Testis (tissue), 3 donors: Measurements from ENCODE around the gene SEC24C. TPM values are rescaled to one million over a fixed set of nuclear protein-coding genes. Genes with fewer than 3 reads are reported as not detected.
"Not testable (repeated sequence)": the region's sequence is repeated elsewhere in the genome, so short reads cannot be mapped to it uniquely, and the experiment has no call there.

Source experiments
- DNase-seq: peaks from one replicate; pipeline ENCODE4 v3.0.0-alpha.2; 2019
- H3K27ac ChIP-seq, 2 donors: fragments of 200-600 bp; sonication (generic); one replicate each; pipeline ENCODE4 v1.5.1; 2019
- H3K27me3 ChIP-seq: fragments of 200-600 bp; sonication (generic); one replicate; pipeline ENCODE4 v1.5.1; 2019
- H3K36me3 ChIP-seq: fragments of 200-600 bp; sonication (generic); one replicate; pipeline ENCODE4 v1.5.1; 2017; ENCODE audit warnings: low read depth; ENCODE audit errors: missing control alignments
- H3K4me1 ChIP-seq: fragments of 200-600 bp; sonication (generic); one replicate; pipeline ENCODE4 v1.5.1; 2019
- H3K4me3 ChIP-seq, 2 donors: fragments of 200-600 bp; sonication (generic); one replicate each; pipeline ENCODE4 v1.5.1; 2017 to 2019
- H3K9me3 ChIP-seq: fragments of 200-600 bp; sonication (generic); one replicate; pipeline ENCODE4 v1.5.1; 2017
- POLR2A ChIP-seq: fragments of 450-650 bp; IDR thresholded peaks from one replicate; pipeline ENCODE4 v1.6.1; 2017; ENCODE audit warnings: antibody characterized with exemption, mild to moderate bottlenecking, moderate library complexity
- WGBS, 2 donors: methylation state at CpG; one replicate each; pipeline ENCODE4 v1.1.5; 2018; 5-methylcytosine and 5-hydroxymethylcytosine counted together
- intact Hi-C: fragments of 100-400 bp; cut with DNase I; formaldehyde crosslinking; loops from one replicate; pipeline ENCODE4 v1.15.1; 2023; ENCODE audit warnings: low total_unique reads
- polyA plus RNA-seq: library from polyadenylated mRNA; stranded (reverse); fragments of 350-450 nt; fragmentation: Illumina TruSeq; extraction: RNeasy Lipid Tissue Mini Kit (QIAGEN cat#74804); gene quantifications from one replicate; pipeline ENCODE4 v1.2.3, GENCODE V29; 2014; ENCODE audit warnings: low read depth, low replicate concordance; ENCODE audit not compliant: insufficient read depth
- total RNA-seq, 2 donors: library from RNA; depleted of rRNA; stranded (reverse); fragments of >200 nt; gene quantifications; one replicate each; pipeline ENCODE4 v1.2.3, GENCODE V29; 2016
- TF ChIP-seq, protein P1 (sequence below), 3 experiments: fragments of 450-650 bp in 2 of 3; fragments of 200-600 bp in 1 of 3; sonication (generic) in 1 of 3; IDR thresholded peaks; one replicate each; pipeline ENCODE4 v1.5.1; 2016 to 2019; ENCODE audit warnings: antibody characterized with exemption in 3 of 3, mild to moderate bottlenecking in 2 of 3, moderate library complexity in 1 of 3

SEC24C gene
- total and polyA plus RNA-seq, 3 donors from 2014 or later = 77.8 to 92.4 (median 82.0) TPM

DNA sequence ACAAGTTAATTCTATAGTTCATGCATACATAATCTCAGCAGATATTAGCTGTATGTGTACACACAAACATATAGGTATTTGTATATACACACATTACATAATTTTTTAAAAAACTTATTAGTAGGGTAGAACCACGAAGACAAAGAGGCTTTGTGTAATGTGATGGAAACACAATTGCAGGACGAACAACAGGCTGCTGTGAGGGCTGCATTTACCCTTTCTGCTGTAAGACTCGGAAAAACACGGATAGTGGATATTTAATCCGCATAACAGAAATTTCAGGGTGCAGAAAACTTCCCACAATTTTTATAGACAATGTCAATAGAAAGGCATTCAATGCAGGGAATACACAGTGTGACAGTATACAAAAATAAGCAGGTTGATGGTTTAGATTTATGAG lies 32.5 kb upstream of the SEC24C start:
- 87 to 93% methylated on average over 5 of the region's 5 CpGs for WGBS, 2 donors
- H3K27me3 ChIP-seq, intact Hi-C loops, H3K36me3 ChIP-seq, H3K27ac ChIP-seq, H3K4me3 ChIP-seq, H3K4me1 ChIP-seq, H3K9me3 ChIP-seq, DNase-seq: not testable (repeated sequence)

DNA sequence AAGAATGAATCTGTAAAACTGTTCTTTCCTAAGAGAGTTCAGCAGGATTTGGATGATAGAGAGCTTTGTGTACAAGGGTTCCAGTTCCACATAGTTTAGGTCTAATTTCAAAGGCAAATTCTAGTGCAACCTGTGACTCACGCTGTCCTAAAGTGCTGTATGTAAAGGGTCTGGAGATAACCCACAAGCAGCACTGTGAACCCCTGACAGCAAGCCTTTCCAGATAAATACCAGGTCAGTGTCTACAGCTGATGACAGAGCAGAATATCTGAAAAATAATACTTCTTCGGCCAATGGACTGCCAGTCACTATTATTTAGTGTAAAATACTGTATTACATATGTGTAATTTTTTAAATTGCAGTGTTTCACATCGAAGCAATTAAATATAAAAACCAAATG lies 30.3 kb upstream of the SEC24C start:
- H3K27me3 ChIP-seq, H3K36me3 ChIP-seq, H3K9me3 ChIP-seq, intact Hi-C loops, H3K4me3 ChIP-seq, H3K4me1 ChIP-seq, H3K27ac ChIP-seq, DNase-seq: not testable (repeated sequence)
- 87 to 93% methylated on average over 3 of the region's 3 CpGs for WGBS, 2 donors

DNA sequence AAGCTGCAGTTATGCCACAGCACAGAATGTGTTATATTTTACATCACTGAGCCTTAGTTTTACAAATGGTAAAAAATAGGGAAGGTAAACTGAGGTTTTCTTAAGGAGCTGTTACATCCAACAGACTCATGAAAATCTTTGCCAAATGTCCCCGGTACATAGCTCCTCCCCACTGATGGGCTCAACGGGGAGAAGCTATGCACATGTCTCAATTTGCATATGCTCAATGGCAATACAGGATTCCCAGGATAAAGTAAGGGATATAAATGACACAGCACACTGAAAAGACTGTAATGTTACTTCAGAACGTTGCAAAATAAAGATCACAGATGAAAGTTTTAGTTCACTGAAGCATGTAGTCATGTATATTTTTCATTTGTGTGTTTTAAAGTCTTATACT lies 29.7 kb upstream of the SEC24C start:
- intact Hi-C loops, H3K36me3 ChIP-seq: not testable (repeated sequence)

DNA sequence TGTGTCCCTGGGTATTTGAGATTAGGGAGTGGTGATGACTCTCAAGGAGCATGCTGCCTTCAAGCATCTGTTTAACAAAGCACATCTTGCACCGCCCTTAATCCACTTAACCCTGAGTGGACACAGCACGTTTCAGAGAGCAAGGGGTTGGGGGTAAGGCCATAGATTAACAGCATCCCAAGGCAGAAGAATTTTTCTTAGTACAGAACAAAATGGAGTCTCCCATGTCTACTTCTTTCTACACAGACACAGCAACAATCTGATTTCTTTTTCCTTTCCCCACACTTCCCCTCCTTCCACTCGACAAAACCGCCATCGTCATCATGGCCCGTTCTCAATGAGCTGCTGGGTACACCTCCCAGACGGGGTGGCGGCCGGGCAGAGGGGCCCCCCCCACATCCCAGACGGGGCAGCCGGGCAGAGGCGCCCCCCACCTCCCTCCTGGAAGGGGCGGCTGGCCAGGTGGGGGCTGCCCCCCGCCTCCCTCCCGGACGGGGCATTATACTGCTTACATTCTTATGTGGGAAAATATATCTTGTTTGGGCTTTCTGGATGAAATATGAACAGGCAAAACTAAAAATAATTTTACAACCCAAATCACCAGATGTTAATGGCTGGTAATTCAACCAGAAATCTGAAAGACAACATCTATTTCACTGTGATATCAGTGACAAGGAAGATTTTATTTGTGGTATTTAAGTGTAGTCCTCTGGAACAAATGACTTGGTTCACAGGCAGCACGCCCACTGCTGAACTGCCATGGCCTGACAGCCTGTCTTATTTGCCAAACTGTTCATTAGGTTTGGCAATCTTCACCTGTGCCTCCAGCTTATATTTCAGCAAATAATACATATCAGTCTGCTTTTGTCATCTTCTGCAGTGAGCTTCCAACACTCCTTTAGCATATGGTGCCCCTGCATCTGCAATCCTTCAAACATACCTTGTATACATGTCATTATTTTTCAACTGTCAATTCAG lies 28.7 kb upstream of the SEC24C start:
- H3K9me3 ChIP-seq, intact Hi-C loops, H3K36me3 ChIP-seq, H3K4me3 ChIP-seq, DNase-seq, H3K4me1 ChIP-seq, H3K27ac ChIP-seq, H3K27me3 ChIP-seq: not testable (repeated sequence)
- WGBS, 2 donors = 89 to 90% methylated on average over 17 of the region's 17 CpGs

More for the DNA sequence above, 29.7 kb upstream of the SEC24C start:
- H3K9me3 ChIP-seq, H3K4me1 ChIP-seq, H3K27me3 ChIP-seq, H3K27ac ChIP-seq, H3K4me3 ChIP-seq, DNase-seq: not testable (repeated sequence)
- 53 to 67% methylated on average over 3 of the region's 3 CpGs for WGBS, 2 donors

DNA sequence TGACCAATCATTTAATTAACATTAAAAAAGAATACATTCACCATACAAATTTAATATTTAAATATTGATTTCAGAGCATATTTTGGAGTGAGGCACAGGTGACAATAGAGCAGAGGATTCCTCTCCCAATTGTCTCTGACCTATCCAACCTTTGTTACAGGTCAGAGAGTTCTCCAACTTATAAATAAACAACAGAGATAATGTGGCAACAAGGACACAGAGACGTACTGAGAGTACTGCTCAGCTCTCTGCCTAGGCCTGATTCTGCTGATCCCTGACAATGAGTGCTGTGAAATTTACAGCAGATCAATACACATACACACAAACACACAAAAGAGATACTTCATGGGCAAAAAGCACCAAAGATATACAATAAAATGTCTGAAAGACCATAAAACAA lies 27.9 kb upstream of the SEC24C start:
- no peak overlapping the region for H3K27ac ChIP-seq
- no peak for DNase-seq
- no peak overlapping the region for H3K4me3 ChIP-seq
- intact Hi-C loops = no loop called here
- H3K9me3 ChIP-seq = no peaks in the 10 kb centered on the region
- TF ChIP-seq, protein P1, sequence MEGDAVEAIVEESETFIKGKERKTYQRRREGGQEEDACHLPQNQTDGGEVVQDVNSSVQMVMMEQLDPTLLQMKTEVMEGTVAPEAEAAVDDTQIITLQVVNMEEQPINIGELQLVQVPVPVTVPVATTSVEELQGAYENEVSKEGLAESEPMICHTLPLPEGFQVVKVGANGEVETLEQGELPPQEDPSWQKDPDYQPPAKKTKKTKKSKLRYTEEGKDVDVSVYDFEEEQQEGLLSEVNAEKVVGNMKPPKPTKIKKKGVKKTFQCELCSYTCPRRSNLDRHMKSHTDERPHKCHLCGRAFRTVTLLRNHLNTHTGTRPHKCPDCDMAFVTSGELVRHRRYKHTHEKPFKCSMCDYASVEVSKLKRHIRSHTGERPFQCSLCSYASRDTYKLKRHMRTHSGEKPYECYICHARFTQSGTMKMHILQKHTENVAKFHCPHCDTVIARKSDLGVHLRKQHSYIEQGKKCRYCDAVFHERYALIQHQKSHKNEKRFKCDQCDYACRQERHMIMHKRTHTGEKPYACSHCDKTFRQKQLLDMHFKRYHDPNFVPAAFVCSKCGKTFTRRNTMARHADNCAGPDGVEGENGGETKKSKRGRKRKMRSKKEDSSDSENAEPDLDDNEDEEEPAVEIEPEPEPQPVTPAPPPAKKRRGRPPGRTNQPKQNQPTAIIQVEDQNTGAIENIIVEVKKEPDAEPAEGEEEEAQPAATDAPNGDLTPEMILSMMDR (IDR thresholded peaks at IDR 0.05) = no peak
- no peak for TF ChIP-seq POLR2A
- no peaks in the 10 kb centered on the region for H3K27me3 ChIP-seq
- H3K36me3 ChIP-seq = no peaks in the 10 kb centered on the region
- no peaks in the 10 kb centered on the region for H3K4me1 ChIP-seq
- WGBS, 2 donors = 72 to 80% methylated on average over 1 of the region's 1 CpG

DNA sequence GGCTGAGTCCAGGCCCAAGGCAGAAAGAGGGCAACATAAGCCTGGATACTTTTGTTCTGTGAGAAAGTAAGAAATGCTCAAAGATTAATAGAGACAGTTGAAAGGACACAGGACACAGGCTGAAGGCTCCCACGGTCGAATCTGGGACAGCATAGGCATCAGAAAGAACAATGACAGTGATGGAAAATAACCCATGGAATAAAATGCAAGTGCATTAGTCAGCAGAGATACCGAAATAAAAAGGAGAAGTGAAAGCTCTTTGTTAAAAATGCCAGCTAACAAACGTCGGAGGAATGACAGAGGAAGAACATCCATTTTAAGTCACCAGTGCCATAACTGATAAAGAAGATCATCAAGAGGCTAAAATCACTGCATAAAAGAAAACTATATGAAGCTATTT lies 26.6 kb upstream of the SEC24C start:
- H3K9me3 ChIP-seq = no peaks in the 10 kb centered on the region
- DNase-seq = no peak
- intact Hi-C loops = no loop called here
- H3K27ac ChIP-seq = no peak overlapping the region
- H3K27me3 ChIP-seq = no peaks in the 10 kb centered on the region
- no peak overlapping the region for H3K4me3 ChIP-seq
- no peak for TF ChIP-seq POLR2A
- TF ChIP-seq, protein P1 (IDR thresholded peaks at IDR 0.05) = no peak
- H3K36me3 ChIP-seq = no peaks in the 10 kb centered on the region
- no peaks in the 10 kb centered on the region for H3K4me1 ChIP-seq
- 68 to 72% methylated on average over 5 of the region's 5 CpGs for WGBS, 2 donors

DNA sequence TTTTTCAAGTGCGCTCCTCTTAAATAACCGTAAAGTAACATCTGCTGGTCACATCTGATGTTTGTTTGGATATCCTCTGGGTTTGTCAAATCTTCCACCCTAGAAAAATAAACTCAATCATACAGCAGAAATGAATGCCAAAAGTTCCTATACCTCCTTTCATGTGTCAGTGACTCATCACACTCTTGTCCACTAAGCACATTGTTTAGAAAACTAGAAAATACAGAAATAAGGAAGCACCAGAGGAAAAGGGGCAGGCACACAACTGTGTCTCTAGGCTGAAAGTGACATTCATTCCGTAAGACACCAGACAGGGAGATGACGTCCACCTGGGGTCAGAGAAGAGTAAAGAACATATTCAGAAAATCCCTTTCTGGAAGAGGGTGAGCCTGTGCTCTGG lies 23.6 kb upstream of the SEC24C start:
- H3K27ac ChIP-seq, H3K9me3 ChIP-seq, H3K27me3 ChIP-seq, H3K4me3 ChIP-seq, H3K4me1 ChIP-seq, DNase-seq, intact Hi-C loops, H3K36me3 ChIP-seq: not testable (repeated sequence)
- 83 to 85% methylated on average over 4 of the region's 4 CpGs for WGBS, 2 donors
